Esophagus squamous epithelium (tissue), 4 donors: Measurements from ENCODE around the gene TCERG1L.

ENCODE experiments used
- POLR2A ChIP-seq, 4 donors: fragments of 450-650 bp; IDR thresholded peaks; one replicate each; pipeline ENCODE4 v1.6.1; 2017; ENCODE audit warnings: antibody characterized with exemption in 4 of 4, mild to moderate bottlenecking in 4 of 4, moderate library complexity in 3 of 4
- TF ChIP-seq, protein P1 (sequence below), 6 experiments: fragments of 450-650 bp in 4 of 6; fragments of 200-600 bp in 2 of 6; sonication (generic) in 2 of 6; IDR thresholded peaks; one replicate each; pipeline ENCODE4 v1.5.1; 2016 to 2019; ENCODE audit warnings: antibody characterized with exemption in 6 of 6, mild to moderate bottlenecking in 4 of 6, moderate library complexity in 4 of 6

DNA sequence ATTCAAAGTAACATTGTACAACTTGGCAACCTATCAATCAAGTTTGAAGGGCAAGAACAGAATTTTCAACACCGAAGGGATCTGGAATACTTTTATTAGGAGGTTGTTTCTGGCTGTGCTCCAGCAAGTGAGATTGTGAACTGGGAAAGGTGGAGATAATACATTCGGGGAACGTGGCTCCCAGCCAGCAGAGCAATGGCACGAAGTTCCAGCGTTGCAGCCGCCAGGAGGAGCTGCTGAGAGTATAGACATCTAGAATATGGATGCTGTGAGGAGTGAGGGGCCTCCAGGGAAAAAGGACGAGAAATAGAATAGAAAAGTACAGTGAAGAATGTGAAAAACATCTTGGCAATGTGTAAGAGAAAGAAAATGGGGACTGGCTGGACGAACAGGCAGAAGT is 69.5 kb downstream of the TCERG1L start:
- TF ChIP-seq, protein P1, sequence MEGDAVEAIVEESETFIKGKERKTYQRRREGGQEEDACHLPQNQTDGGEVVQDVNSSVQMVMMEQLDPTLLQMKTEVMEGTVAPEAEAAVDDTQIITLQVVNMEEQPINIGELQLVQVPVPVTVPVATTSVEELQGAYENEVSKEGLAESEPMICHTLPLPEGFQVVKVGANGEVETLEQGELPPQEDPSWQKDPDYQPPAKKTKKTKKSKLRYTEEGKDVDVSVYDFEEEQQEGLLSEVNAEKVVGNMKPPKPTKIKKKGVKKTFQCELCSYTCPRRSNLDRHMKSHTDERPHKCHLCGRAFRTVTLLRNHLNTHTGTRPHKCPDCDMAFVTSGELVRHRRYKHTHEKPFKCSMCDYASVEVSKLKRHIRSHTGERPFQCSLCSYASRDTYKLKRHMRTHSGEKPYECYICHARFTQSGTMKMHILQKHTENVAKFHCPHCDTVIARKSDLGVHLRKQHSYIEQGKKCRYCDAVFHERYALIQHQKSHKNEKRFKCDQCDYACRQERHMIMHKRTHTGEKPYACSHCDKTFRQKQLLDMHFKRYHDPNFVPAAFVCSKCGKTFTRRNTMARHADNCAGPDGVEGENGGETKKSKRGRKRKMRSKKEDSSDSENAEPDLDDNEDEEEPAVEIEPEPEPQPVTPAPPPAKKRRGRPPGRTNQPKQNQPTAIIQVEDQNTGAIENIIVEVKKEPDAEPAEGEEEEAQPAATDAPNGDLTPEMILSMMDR (IDR thresholded peaks at IDR 0.05): peak in 4 of 6 experiments; percentile 8 to 50 (median 17)
- TF ChIP-seq POLR2A (IDR thresholded peaks at IDR 0.05): no peak
